ENCODE measurements around the gene SUGT1. TPM values are rescaled to one million over a fixed set of nuclear protein-coding genes. Genes with fewer than 3 reads are reported as not detected.
"Not testable (repeated sequence)": the region's sequence is repeated elsewhere in the genome, so short reads cannot be mapped to it uniquely, and the experiment has no call there.

The SUGT1 gene
- total RNA-seq, 1 donor from 2014 or later = 46.6 TPM

- H3K36me3 Mint-ChIP-seq (ENCODE audit: low read depth) = peaks cover 13% of the 10 kb centered on the region
- no peak for DNase-seq (ENCODE audit: low spot score)
- H3K4me3 Mint-ChIP-seq (ENCODE audit: unreplicated experiment) = no peak overlapping the region
- TF ChIP-seq CTCF (IDR thresholded peaks at IDR 0.05) = no peak
- no peaks in the 10 kb centered on the region for H3K9me3 Mint-ChIP-seq (ENCODE audit: low read depth)
- H3K27ac Mint-ChIP-seq (ENCODE audit: unreplicated experiment) = no peak overlapping the region
- H3K4me1 Mint-ChIP-seq (ENCODE audit: low read depth) = no peaks in the 10 kb centered on the region
- no peaks in the 10 kb centered on the region for H3K27me3 Mint-ChIP-seq (ENCODE audit: low read depth)
Measured at GRCh38 chr13:52670726-52671125, 18.1 kb downstream of the SUGT1 start.

GRCh38 chr13:52673465-52673864 lies 20.8 kb downstream of the SUGT1 start:
- Mint-ChIP-seq H3K27me3 (ENCODE audit: low read depth) (no peaks in the 10 kb centered on the region), H3K27ac (ENCODE audit: unreplicated experiment) (no peak overlapping the region), H3K9me3 (ENCODE audit: low read depth) (no peaks in the 10 kb centered on the region), H3K4me3 (ENCODE audit: unreplicated experiment) (no peak overlapping the region), H3K36me3 (ENCODE audit: low read depth) (peaks cover 11% of the 10 kb centered on the region), H3K4me1 (ENCODE audit: low read depth) (no peaks in the 10 kb centered on the region)
- no peak for TF ChIP-seq CTCF (IDR thresholded peaks at IDR 0.05)
- DNase-seq (ENCODE audit: low spot score) = no peak

GRCh38 chr13:52677823-52678222 lies 25.2 kb downstream of the SUGT1 start:
- H3K9me3 Mint-ChIP-seq (ENCODE audit: low read depth) = no peaks in the 10 kb centered on the region
- H3K27ac Mint-ChIP-seq (ENCODE audit: unreplicated experiment) = no peak overlapping the region
- no peak for DNase-seq (ENCODE audit: low spot score)
- no peaks in the 10 kb centered on the region for H3K27me3 Mint-ChIP-seq (ENCODE audit: low read depth)
- TF ChIP-seq CTCF (IDR thresholded peaks at IDR 0.05) = no peak
- H3K4me1 Mint-ChIP-seq (ENCODE audit: low read depth) = no peaks in the 10 kb centered on the region
- H3K36me3 Mint-ChIP-seq (ENCODE audit: low read depth) = peaks cover 25% of the 10 kb centered on the region
- no peak overlapping the region for H3K4me3 Mint-ChIP-seq (ENCODE audit: unreplicated experiment)

- peaks cover 29% of the 10 kb centered on the region for H3K36me3 Mint-ChIP-seq (ENCODE audit: low read depth)
- not testable (repeated sequence) for H3K9me3 Mint-ChIP-seq (ENCODE audit: low read depth); DNase-seq (ENCODE audit: low spot score); H3K4me1 Mint-ChIP-seq (ENCODE audit: low read depth); H3K4me3 Mint-ChIP-seq (ENCODE audit: unreplicated experiment); H3K27me3 Mint-ChIP-seq (ENCODE audit: low read depth); H3K27ac Mint-ChIP-seq (ENCODE audit: unreplicated experiment)
Measured at GRCh38 chr13:52685806-52686205, 33.2 kb downstream of the SUGT1 start.

GRCh38 chr13:52686376-52686775 lies 33.7 kb downstream of the SUGT1 start:
- Mint-ChIP-seq H3K36me3 (ENCODE audit: low read depth) (peaks cover 28% of the 10 kb centered on the region), H3K4me1 (ENCODE audit: low read depth) (no peaks in the 10 kb centered on the region), H3K4me3 (ENCODE audit: unreplicated experiment) (no peak overlapping the region), H3K27ac (ENCODE audit: unreplicated experiment) (no peak overlapping the region), H3K27me3 (ENCODE audit: low read depth) (no peaks in the 10 kb centered on the region), H3K9me3 (ENCODE audit: low read depth) (no peaks in the 10 kb centered on the region)
- no peak for TF ChIP-seq CTCF (IDR thresholded peaks at IDR 0.05)
- no peak for DNase-seq (ENCODE audit: low spot score)

- Mint-ChIP-seq H3K9me3 (ENCODE audit: low read depth) (no peaks in the 10 kb centered on the region), H3K36me3 (ENCODE audit: low read depth) (peaks cover 10% of the 10 kb centered on the region), H3K27me3 (ENCODE audit: low read depth) (no peaks in the 10 kb centered on the region), H3K4me1 (ENCODE audit: low read depth) (no peaks in the 10 kb centered on the region), H3K27ac (ENCODE audit: unreplicated experiment) (no peak overlapping the region), H3K4me3 (ENCODE audit: unreplicated experiment) (no peak overlapping the region)
- DNase-seq (ENCODE audit: low spot score) = no peak
- no peak for TF ChIP-seq CTCF (IDR thresholded peaks at IDR 0.05)
Measured at GRCh38 chr13:52695856-52696255, 43.2 kb downstream of the SUGT1 start.

All from chondrocyte (in vitro differentiated cells).